Gastroesophageal sphincter (tissue), 4 donors: ENCODE data around the gene ZHX3. TPM values are rescaled to one million over a fixed set of nuclear protein-coding genes. Genes with fewer than 3 reads are reported as not detected.
"Not testable (repeated sequence)": the region's sequence is repeated elsewhere in the genome, so short reads cannot be mapped to it uniquely, and the experiment has no call there.

ENCODE experiments used
- ATAC-seq: fragments of 150-250 bp; one replicate; pipeline ENCODE4 v1.9.1; 2016; ENCODE audit warnings: mild to moderate bottlenecking, moderate library complexity
- H3K27ac ChIP-seq, 4 donors: fragments of 200-600 bp; sonication (generic) in 3 of 4; 1 replicate in 3 of 4; 2 replicates in 1 of 4; pipeline ENCODE4 v1.5.1; 2016 to 2019
- H3K27me3 ChIP-seq: fragments of 200-600 bp; sonication (generic); one replicate; pipeline ENCODE4 v1.5.1; 2019
- H3K36me3 ChIP-seq, 2 donors: fragments of 200-600 bp; sonication (generic); one replicate each; pipeline ENCODE4 v1.5.1; 2019; ENCODE audit warnings: control low read depth in 1 of 2
- H3K4me1 ChIP-seq, 3 donors: fragments of 200-600 bp; sonication (generic); 1 replicate in 2 of 3; 2 replicates in 1 of 3; pipeline ENCODE4 v1.5.1; 2016 to 2019; ENCODE audit warnings: control low read depth in 2 of 3
- H3K4me3 ChIP-seq, 2 donors: fragments of 200-600 bp; sonication (generic); one replicate each; pipeline ENCODE4 v1.5.1; 2019; ENCODE audit warnings: mild to moderate bottlenecking in 1 of 2, moderate library complexity in 1 of 2
- H3K9me3 ChIP-seq, 3 donors: fragments of 200-600 bp; sonication (generic); one replicate each; pipeline ENCODE4 v1.5.1; 2017 to 2019; ENCODE audit warnings: control low read depth in 2 of 3
- CTCF ChIP-seq, 4 experiments: fragments of 200-600 bp in 2 of 4; fragments of 450-650 bp in 2 of 4; sonication (generic) in 1 of 4; IDR thresholded peaks; one replicate each; pipeline ENCODE4 v1.5.1; 2017 to 2019; ENCODE audit warnings: antibody characterized with exemption in 4 of 4, mild to moderate bottlenecking in 2 of 4, moderate library complexity in 2 of 4
- EP300 ChIP-seq: sonication (generic); formaldehyde crosslinking; IDR thresholded peaks from one replicate; pipeline ENCODE4 v1.6.1; 2017; ENCODE audit warnings: antibody characterized with exemption, mild to moderate bottlenecking
- POLR2A ChIP-seq, 2 donors: fragments of 450-650 bp; IDR thresholded peaks; one replicate each; pipeline ENCODE4 v1.6.1; 2017; ENCODE audit warnings: antibody characterized with exemption in 2 of 2, mild to moderate bottlenecking in 2 of 2, moderate library complexity in 1 of 2
- POLR2AphosphoS5 ChIP-seq: sonication (generic); formaldehyde crosslinking; IDR thresholded peaks from one replicate; pipeline ENCODE4 v1.6.1; 2017; ENCODE audit warnings: antibody characterized with exemption
- WGBS, 2 donors: methylation state at CpG; one replicate each; pipeline ENCODE4 v1.1.5; 2018; ENCODE audit warnings: low coverage in 1 of 2; 5-methylcytosine and 5-hydroxymethylcytosine counted together
- total RNA-seq, 4 donors: library from RNA; depleted of rRNA; stranded (reverse); fragments of >200 nt; gene quantifications; one replicate each; pipeline ENCODE4 v1.1.0, GENCODE V29; 2016

ZHX3 gene
- total RNA-seq, 4 donors from 2014 or later, result 121 to 183 (median 155) TPM

- no peak overlapping the region for H3K4me3 ChIP-seq
- no peak overlapping the region for H3K27ac ChIP-seq
- peaks cover 38 to 78% (median 54%) of the 10 kb centered on the region in 3 donors for H3K4me1 ChIP-seq
- ATAC-seq, result no peak
- H3K9me3 ChIP-seq, result no peaks in the 10 kb centered on the region
- H3K27me3 ChIP-seq, result no peaks in the 10 kb centered on the region
- TF ChIP-seq EP300 (no peak), POLR2A (IDR thresholded peaks at IDR 0.05) (no peak), CTCF (IDR thresholded peaks at IDR 0.05) (no peak), POLR2AphosphoS5 (no peak)
- WGBS, 2 donors, result 69 to 80% methylated on average over 1 of the region's 1 CpG
- peaks cover 0 to 5% of the 10 kb centered on the region in 2 donors for H3K36me3 ChIP-seq
These were observed 75.2 kb downstream of the ZHX3 start for GRCh38 chr20:41242352-41242751.

- H3K4me1 ChIP-seq, result peaks cover 30 to 62% (median 31%) of the 10 kb centered on the region in 3 donors
- H3K9me3 ChIP-seq, H3K36me3 ChIP-seq, H3K4me3 ChIP-seq, ATAC-seq, H3K27ac ChIP-seq, H3K27me3 ChIP-seq: not testable (repeated sequence)
- WGBS, 2 donors, result 97 to 100% methylated on average over 3 of the region's 3 CpGs
These were observed 80.3 kb downstream of the ZHX3 start for GRCh38 chr20:41237233-41237632.

GRCh38 chr20:41236818-41237217 lies 80.7 kb downstream of the ZHX3 start:
- not testable (repeated sequence) for H3K4me3 ChIP-seq, H3K27ac ChIP-seq, H3K27me3 ChIP-seq, ATAC-seq, H3K9me3 ChIP-seq, H3K36me3 ChIP-seq
- peaks cover 30 to 62% (median 32%) of the 10 kb centered on the region in 3 donors for H3K4me1 ChIP-seq
- 100% methylated on average over 1 of the region's 1 CpG; no CpG with 5 or more reads in 1 of the 2 donors for WGBS, 2 donors

- TF ChIP-seq EP300 (no peak), POLR2A (IDR thresholded peaks at IDR 0.05) (no peak), POLR2AphosphoS5 (no peak), CTCF (IDR thresholded peaks at IDR 0.05) (no peak)
- Histone ChIP-seq H3K27me3 (no peaks in the 10 kb centered on the region), H3K4me1 (peaks cover 32 to 61% (median 37%) of the 10 kb centered on the region in 3 donors), H3K9me3 (no peaks in the 10 kb centered on the region), H3K36me3 (peaks cover 0 to 5% of the 10 kb centered on the region in 2 donors), H3K4me3 (no peak overlapping the region), H3K27ac (peak overlapping the region; percentile 39 to 87 (median 82))
- ATAC-seq, result peak; percentile 20
- WGBS, 2 donors, result 10 to 14% methylated on average over 3 to 4 of the region's 4 CpGs
These were observed 83.0 kb downstream of the ZHX3 start for GRCh38 chr20:41234546-41234945.

- peak overlapping the region; percentile 39 to 87 (median 82) for H3K27ac ChIP-seq
- no peaks in the 10 kb centered on the region for H3K9me3 ChIP-seq
- WGBS, 2 donors, result 78 to 87% methylated on average over 3 of the region's 3 CpGs
- no peaks in the 10 kb centered on the region for H3K27me3 ChIP-seq
- H3K4me3 ChIP-seq, result no peak overlapping the region
- peaks cover 32 to 61% (median 38%) of the 10 kb centered on the region in 3 donors for H3K4me1 ChIP-seq
- TF ChIP-seq POLR2AphosphoS5 (no peak), POLR2A (IDR thresholded peaks at IDR 0.05) (no peak), CTCF (IDR thresholded peaks at IDR 0.05) (no peak), EP300 (no peak)
- ATAC-seq, result no peak
- peaks cover 0 to under 1% of the 10 kb centered on the region in 2 donors for H3K36me3 ChIP-seq
These were observed 83.5 kb downstream of the ZHX3 start for GRCh38 chr20:41234041-41234440.

- WGBS, 2 donors, result 69 to 79% methylated on average over 4 to 6 of the region's 6 CpGs
- Histone ChIP-seq H3K9me3 (no peaks in the 10 kb centered on the region), H3K27me3 (no peaks in the 10 kb centered on the region), H3K4me3 (no peak overlapping the region), H3K36me3 (no peaks in the 10 kb centered on the region), H3K27ac (peak overlapping the region; percentile 39 to 87 (median 82)), H3K4me1 (peaks cover 32 to 69% (median 41%) of the 10 kb centered on the region in 3 donors)
- TF ChIP-seq CTCF (IDR thresholded peaks at IDR 0.05) (no peak), POLR2AphosphoS5 (peak; percentile 32), EP300 (no peak)
- ATAC-seq, result peak; percentile 67
These were observed 84.3 kb downstream of the ZHX3 start for GRCh38 chr20:41232973-41233926.
